Dermis blood vessel endothelial cell (primary cell): ENCODE measurements around the gene PRR22. TPM values are rescaled to one million over a fixed set of nuclear protein-coding genes. Genes with fewer than 3 reads are reported as not detected.
A peak's percentile ranks its signal among the peaks of the same experiment; 100 is the strongest.

ENCODE experiments used
- DNase-seq: peaks from one replicate; pipeline ENCODE4 v3.0.0; 2010
- total RNA-seq: library from RNA; depleted of rRNA; stranded (reverse); fragments of >200 nt; gene quantifications from 2 replicates; pipeline ENCODE4 v1.2.3, GENCODE V29; 2014

The PRR22 gene
- total RNA-seq: 0.51 TPM in 2 replicates

- DNase-seq: no peak
Observed at GRCh38 chr19:5784581-5785147, at the start of gene PRR22. Gene PRR22 (minus strand): TSS chr19:5784746. CDS start chr19:5784660, 86 bp downstream.

- DNase-seq: no peak
Observed at GRCh38 chr19:5832527-5833216, 48.1 kb upstream of the PRR22 start.

GRCh38 chr19:5832061-5832460, 47.5 kb upstream of the PRR22 start:
- DNase-seq: no peak

GRCh38 chr19:5831159-5831558, 46.6 kb upstream of the PRR22 start:
- no peak for DNase-seq

- DNase-seq: no peak
Observed at GRCh38 chr19:5829567-5830310, 45.2 kb upstream of the PRR22 start.

- DNase-seq: no peak
Observed at GRCh38 chr19:5828661-5829566, 44.4 kb upstream of the PRR22 start.

- DNase-seq: peak; percentile 92
Observed at GRCh38 chr19:5827891-5828660, 43.5 kb upstream of the PRR22 start.

- DNase-seq: no peak
Observed at GRCh38 chr19:5827342-5827890, 42.9 kb upstream of the PRR22 start.

- DNase-seq: peak; percentile 26
Observed at GRCh38 chr19:5826531-5827341, 42.2 kb upstream of the PRR22 start.

- DNase-seq: no peak
Observed at GRCh38 chr19:5825178-5825577, 40.6 kb upstream of the PRR22 start.

- no peak for DNase-seq
Observed at GRCh38 chr19:5824751-5825150, 40.2 kb upstream of the PRR22 start.

GRCh38 chr19:5823579-5824281, 39.2 kb upstream of the PRR22 start:
- DNase-seq: peak; percentile 14

- no peak for DNase-seq
Observed at GRCh38 chr19:5822181-5822844, 37.8 kb upstream of the PRR22 start.

- no peak for DNase-seq
Observed at GRCh38 chr19:5821521-5822180, 37.1 kb upstream of the PRR22 start.

- no peak for DNase-seq
Observed at GRCh38 chr19:5820785-5821184, 36.2 kb upstream of the PRR22 start.

GRCh38 chr19:5818594-5818993, 34.0 kb upstream of the PRR22 start:
- no peak for DNase-seq

GRCh38 chr19:5817218-5817617, 32.7 kb upstream of the PRR22 start:
- no peak for DNase-seq

- no peak for DNase-seq
Observed at GRCh38 chr19:5814852-5815246, 30.3 kb upstream of the PRR22 start.
